Stomach (tissue), 9 donors: ENCODE results near the gene STK38. TPM values are rescaled to one million over a fixed set of nuclear protein-coding genes. Genes with fewer than 3 reads are reported as not detected.

ENCODE experiments used
- DNase-seq, 2 donors: peaks; one replicate each; pipeline versions ENCODE4 v3.0.0 to v3.0.0-alpha.2; 2013 to 2019
- H3K27ac ChIP-seq, 5 donors: fragments of 200-600 bp in 4 of 5; sonication (generic) in 4 of 5; one replicate each; pipeline ENCODE4 v1.5.1; 2013 to 2019; ENCODE audit warnings: mild to moderate bottlenecking in 1 of 5, moderate library complexity in 1 of 5
- H3K27me3 ChIP-seq, 3 donors: fragments of 200-600 bp; sonication (generic); one replicate each; pipeline ENCODE4 v1.5.1; 2017 to 2019; ENCODE audit warnings: mixed run types in 1 of 3
- H3K36me3 ChIP-seq, 4 donors: fragments of 200-600 bp; sonication (generic); 1 replicate in 3 of 4; 2 replicates in 1 of 4; pipeline ENCODE4 v1.5.1; 2016 to 2019
- H3K4me1 ChIP-seq, 4 donors: fragments of 200-600 bp; sonication (generic); one replicate each; pipeline ENCODE4 v1.5.1; 2016 to 2019
- H3K4me3 ChIP-seq, 4 donors: fragments of 200-600 bp; sonication (generic) in 3 of 4; one replicate each; pipeline ENCODE4 v1.5.1; 2016 to 2019; ENCODE audit warnings: mild to moderate bottlenecking in 1 of 4
- H3K9me3 ChIP-seq, 4 donors: fragments of 200-600 bp; sonication (generic); one replicate each; pipeline ENCODE4 v1.5.1; 2016 to 2019
- EP300 ChIP-seq: sonication (generic); formaldehyde crosslinking; IDR thresholded peaks from one replicate; pipeline ENCODE4 v1.6.1; 2017; ENCODE audit warnings: antibody characterized with exemption
- POLR2A ChIP-seq, 4 donors: fragments of 450-650 bp; IDR thresholded peaks; one replicate each; pipeline ENCODE4 v1.6.1; 2016; ENCODE audit warnings: antibody characterized with exemption in 4 of 4, control low read depth in 2 of 4, mild to moderate bottlenecking in 1 of 4, moderate library complexity in 1 of 4
- POLR2AphosphoS5 ChIP-seq, 3 donors: sonication (generic); formaldehyde crosslinking; IDR thresholded peaks; one replicate each; pipeline ENCODE4 v1.6.1; 2016; ENCODE audit warnings: antibody characterized with exemption in 3 of 3
- whole genome bisulfite sequencing, 5 donors: extraction: QIAGEN DNeasy Blood & Tissue Kit in 3 of 5; methylation state at CpG; one replicate each; pipeline versions ENCODE4 v1.1.5 to v1.1.7; 2013 to 2018; 5-methylcytosine and 5-hydroxymethylcytosine counted together
- intact Hi-C: fragments of 100-400 bp; cut with DNase I; formaldehyde crosslinking; loops from one replicate; pipeline ENCODE4 v1.15.1; 2023; ENCODE audit warnings: low total_unique reads
- polyA plus RNA-seq, 3 donors: library from polyadenylated mRNA; stranded (reverse); fragments of 200-250 nt; gene quantifications; one replicate each; pipeline ENCODE4 v1.2.3, GENCODE V29; 2013
- total RNA-seq, 5 donors: library from RNA; depleted of rRNA; stranded (reverse); fragments of >200 nt; gene quantifications; one replicate each; pipeline versions ENCODE4 v1.1.0 to v1.2.3, GENCODE V29; 2014 to 2016
- TF ChIP-seq, protein P1 (sequence below), 7 experiments: fragments of 450-650 bp in 4 of 7; fragments of 200-600 bp in 3 of 7; sonication (generic) in 3 of 7; IDR thresholded peaks; one replicate each; pipeline ENCODE4 v1.5.1; 2016 to 2019; ENCODE audit warnings: antibody characterized with exemption in 7 of 7, control low read depth in 2 of 7, mild to moderate bottlenecking in 1 of 7
- donor health status: healthy with polysubstance abuse.
- donor health status: Bipolar disorder and iron deficiency.
- donor health status: healthy.

The STK38 gene
- total and polyA plus RNA-seq, 8 donors = 14.1 to 63.7 (median 24.0) TPM

DNA sequence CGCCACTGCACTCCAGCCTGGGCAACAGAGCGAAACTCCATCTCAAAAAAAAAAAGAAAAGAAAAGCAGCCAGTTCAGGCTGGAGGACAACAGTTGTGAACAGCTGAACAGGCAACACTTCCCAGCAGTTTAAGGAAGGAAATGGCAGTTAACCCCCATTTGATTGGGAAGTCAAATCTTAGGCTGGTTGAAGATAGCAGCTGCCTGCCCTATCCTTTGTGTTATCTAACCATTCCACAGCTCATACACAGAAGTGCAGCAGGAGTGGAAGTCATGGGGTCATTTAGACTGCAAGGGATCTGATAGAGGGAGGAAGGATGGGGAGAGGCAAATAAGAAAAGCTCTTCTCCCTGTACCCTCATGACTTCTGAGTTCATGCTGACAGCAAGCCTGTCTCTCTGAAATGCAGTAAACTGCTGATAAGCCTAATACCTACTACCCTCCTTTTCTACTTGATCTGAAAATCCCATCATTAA is 69.2 kb downstream of the STK38 start:
- TF ChIP-seq, protein P1, sequence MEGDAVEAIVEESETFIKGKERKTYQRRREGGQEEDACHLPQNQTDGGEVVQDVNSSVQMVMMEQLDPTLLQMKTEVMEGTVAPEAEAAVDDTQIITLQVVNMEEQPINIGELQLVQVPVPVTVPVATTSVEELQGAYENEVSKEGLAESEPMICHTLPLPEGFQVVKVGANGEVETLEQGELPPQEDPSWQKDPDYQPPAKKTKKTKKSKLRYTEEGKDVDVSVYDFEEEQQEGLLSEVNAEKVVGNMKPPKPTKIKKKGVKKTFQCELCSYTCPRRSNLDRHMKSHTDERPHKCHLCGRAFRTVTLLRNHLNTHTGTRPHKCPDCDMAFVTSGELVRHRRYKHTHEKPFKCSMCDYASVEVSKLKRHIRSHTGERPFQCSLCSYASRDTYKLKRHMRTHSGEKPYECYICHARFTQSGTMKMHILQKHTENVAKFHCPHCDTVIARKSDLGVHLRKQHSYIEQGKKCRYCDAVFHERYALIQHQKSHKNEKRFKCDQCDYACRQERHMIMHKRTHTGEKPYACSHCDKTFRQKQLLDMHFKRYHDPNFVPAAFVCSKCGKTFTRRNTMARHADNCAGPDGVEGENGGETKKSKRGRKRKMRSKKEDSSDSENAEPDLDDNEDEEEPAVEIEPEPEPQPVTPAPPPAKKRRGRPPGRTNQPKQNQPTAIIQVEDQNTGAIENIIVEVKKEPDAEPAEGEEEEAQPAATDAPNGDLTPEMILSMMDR (IDR thresholded peaks at IDR 0.05) = no peak
- TF ChIP-seq POLR2AphosphoS5 (IDR thresholded peaks at IDR 0.05) (no peak), EP300 (no peak), POLR2A (IDR thresholded peaks at IDR 0.05) (no peak)
- Histone ChIP-seq H3K27ac (no peak overlapping the region), H3K36me3 (peaks cover 18 to 90% (median 75%) of the 10 kb centered on the region in 4 donors), H3K9me3 (no peaks in the 10 kb centered on the region), H3K4me3 (no peak overlapping the region), H3K4me1 (peaks cover 0 to 12% (median 3%) of the 10 kb centered on the region in 4 donors), H3K27me3 (no peaks in the 10 kb centered on the region)
- no peak for DNase-seq
- WGBS, 5 donors = 73 to 100% (median 89%) methylated on average over 2 of the region's 2 CpGs
- intact Hi-C loops = no loop called here

DNA sequence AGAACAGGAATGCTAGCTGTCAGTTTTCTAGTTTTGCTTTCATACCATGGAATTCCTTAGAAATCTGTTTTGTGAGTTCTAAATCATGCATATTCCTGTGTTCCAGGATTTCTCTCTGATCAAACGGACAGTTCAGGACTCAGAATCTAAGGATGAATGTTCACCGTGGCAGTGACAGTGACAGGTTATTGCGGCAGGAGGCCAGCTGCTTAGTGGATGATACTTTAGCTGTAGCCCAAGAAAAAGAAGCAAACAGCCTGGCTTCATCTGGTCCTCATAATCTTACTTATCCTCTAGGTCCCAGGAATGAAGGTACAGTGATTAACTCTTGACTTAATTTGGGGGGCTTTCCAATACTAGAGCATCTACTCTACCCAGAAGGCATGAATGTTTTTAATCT is 77.3 kb downstream of the STK38 start:
- H3K9me3 ChIP-seq = no peaks in the 10 kb centered on the region
- intact Hi-C loops = no loop called here

DNA sequence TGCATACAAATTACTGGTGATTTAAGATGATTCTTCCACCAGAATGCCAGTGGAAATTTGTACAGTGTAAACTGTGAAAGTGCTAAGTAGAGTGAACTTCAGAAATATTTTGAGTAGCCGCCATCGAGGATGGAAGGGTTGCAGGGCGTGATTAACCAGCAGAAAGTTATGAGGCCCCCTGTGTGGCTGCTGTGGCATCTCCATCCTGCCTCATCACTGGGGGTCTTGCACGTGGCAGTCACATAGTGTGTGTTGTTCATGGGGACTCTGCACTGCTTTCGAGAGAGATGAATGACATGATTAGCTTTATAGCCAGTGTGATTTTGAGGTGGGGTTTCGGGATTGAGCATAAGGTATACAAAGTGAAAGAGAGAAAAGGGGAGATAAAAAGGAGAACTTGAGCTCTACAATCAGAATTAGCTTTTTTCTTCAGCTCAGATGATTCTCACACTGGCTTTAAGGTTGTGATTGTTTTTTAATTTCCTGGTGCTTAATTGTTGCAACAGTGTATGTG is 78.1 kb downstream of the STK38 start:
- Histone ChIP-seq H3K4me1 (peaks cover 0 to 15% (median 0%) of the 10 kb centered on the region in 4 donors), H3K27ac (no peak overlapping the region), H3K9me3 (no peaks in the 10 kb centered on the region), H3K27me3 (no peaks in the 10 kb centered on the region), H3K36me3 (peaks cover 14 to 43% (median 39%) of the 10 kb centered on the region in 4 donors), H3K4me3 (no peak overlapping the region)
- 78 to 90% (median 84%) methylated on average over 6 of the region's 6 CpGs for WGBS, 5 donors
- TF ChIP-seq POLR2A (IDR thresholded peaks at IDR 0.05) (no peak), EP300 (no peak), POLR2AphosphoS5 (IDR thresholded peaks at IDR 0.05) (no peak)
- TF ChIP-seq, protein P1 (IDR thresholded peaks at IDR 0.05) = no peak
- intact Hi-C loops = no loop called here
- DNase-seq = no peak

More for the DNA sequence above, 77.3 kb downstream of the STK38 start:
- no peak for DNase-seq
- no peak for TF ChIP-seq POLR2A (IDR thresholded peaks at IDR 0.05)
- peaks cover 14 to 51% (median 47%) of the 10 kb centered on the region in 4 donors for H3K36me3 ChIP-seq
- peaks cover 0 to 10% (median 0%) of the 10 kb centered on the region in 4 donors for H3K4me1 ChIP-seq
- no peaks in the 10 kb centered on the region for H3K27me3 ChIP-seq
- 90 to 95% (median 94%) methylated on average over 3 of the region's 3 CpGs for WGBS, 5 donors
- no peak overlapping the region for H3K27ac ChIP-seq
- no peak overlapping the region for H3K4me3 ChIP-seq

DNA sequence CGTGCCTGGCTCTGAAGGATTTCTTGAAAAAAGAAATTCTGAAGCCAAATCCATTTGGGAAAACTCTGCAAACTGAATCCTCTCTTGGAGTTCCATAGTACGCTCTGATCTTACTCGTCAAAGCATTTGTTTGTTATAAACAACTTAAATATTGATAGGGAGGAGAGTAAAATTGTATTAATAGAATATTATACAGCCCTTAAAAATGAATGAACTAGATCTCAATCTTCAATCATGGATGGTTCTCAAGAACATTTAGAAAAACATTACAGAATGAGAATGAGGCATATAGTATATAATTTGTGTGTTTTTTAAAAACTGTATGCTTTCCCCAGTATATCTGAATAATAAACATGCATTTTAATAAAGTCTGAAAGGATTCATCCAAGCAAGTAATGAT is 79.7 kb downstream of the STK38 start:
- TF ChIP-seq POLR2A (IDR thresholded peaks at IDR 0.05) (no peak), EP300 (no peak), POLR2AphosphoS5 (IDR thresholded peaks at IDR 0.05) (no peak)
- TF ChIP-seq, protein P1 (IDR thresholded peaks at IDR 0.05) = no peak
- Histone ChIP-seq H3K27ac (no peak overlapping the region), H3K9me3 (no peaks in the 10 kb centered on the region), H3K27me3 (no peaks in the 10 kb centered on the region), H3K4me3 (no peak overlapping the region), H3K36me3 (peaks cover 9 to 29% (median 27%) of the 10 kb centered on the region in 4 donors), H3K4me1 (peaks cover 0 to 23% (median 0%) of the 10 kb centered on the region in 4 donors)
- intact Hi-C loops = no loop called here
- WGBS, 5 donors = 94 to 100% (median 97%) methylated on average over 3 of the region's 3 CpGs
- no peak for DNase-seq

DNA sequence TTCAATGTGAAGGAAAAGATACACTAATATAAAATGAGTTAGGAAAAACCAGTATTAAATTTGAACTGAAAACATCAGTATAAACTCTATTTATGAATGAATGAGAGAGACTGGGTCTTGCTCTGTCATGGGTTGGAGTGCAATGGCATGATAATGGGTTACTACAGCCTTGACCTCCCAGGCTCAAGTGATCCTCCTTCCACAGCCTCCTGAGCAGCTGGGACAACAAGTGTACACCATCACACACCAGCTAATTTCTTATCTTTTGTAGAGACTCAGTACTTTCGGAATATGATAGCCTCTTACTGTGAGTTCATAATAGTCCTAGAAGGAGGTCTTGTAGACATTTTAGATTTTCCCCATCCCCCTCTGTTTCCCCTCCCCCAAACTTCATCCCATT is 83.0 kb downstream of the STK38 start:
- Histone ChIP-seq H3K9me3 (no peaks in the 10 kb centered on the region), H3K27me3 (no peaks in the 10 kb centered on the region), H3K27ac (no peak overlapping the region), H3K4me3 (no peak overlapping the region), H3K4me1 (peaks cover 4 to 44% (median 18%) of the 10 kb centered on the region in 4 donors), H3K36me3 (no peaks in the 10 kb centered on the region)
- WGBS, 5 donors = 76 to 91% (median 83%) methylated on average over 1 of the region's 1 CpG
- intact Hi-C loops = no loop called here
- no peak for TF ChIP-seq POLR2A (IDR thresholded peaks at IDR 0.05)
- TF ChIP-seq EP300 = no peak
- TF ChIP-seq, protein P1 (IDR thresholded peaks at IDR 0.05) = no peak
- no peak for TF ChIP-seq POLR2AphosphoS5 (IDR thresholded peaks at IDR 0.05)
- no peak for DNase-seq
